ENCODE data around the gene HOXA13. TPM values are rescaled to one million over a fixed set of nuclear protein-coding genes. Genes with fewer than 3 reads are reported as not detected.

HOXA13 gene
- total and polyA plus RNA-seq, 8 donors = not detected

DNA sequence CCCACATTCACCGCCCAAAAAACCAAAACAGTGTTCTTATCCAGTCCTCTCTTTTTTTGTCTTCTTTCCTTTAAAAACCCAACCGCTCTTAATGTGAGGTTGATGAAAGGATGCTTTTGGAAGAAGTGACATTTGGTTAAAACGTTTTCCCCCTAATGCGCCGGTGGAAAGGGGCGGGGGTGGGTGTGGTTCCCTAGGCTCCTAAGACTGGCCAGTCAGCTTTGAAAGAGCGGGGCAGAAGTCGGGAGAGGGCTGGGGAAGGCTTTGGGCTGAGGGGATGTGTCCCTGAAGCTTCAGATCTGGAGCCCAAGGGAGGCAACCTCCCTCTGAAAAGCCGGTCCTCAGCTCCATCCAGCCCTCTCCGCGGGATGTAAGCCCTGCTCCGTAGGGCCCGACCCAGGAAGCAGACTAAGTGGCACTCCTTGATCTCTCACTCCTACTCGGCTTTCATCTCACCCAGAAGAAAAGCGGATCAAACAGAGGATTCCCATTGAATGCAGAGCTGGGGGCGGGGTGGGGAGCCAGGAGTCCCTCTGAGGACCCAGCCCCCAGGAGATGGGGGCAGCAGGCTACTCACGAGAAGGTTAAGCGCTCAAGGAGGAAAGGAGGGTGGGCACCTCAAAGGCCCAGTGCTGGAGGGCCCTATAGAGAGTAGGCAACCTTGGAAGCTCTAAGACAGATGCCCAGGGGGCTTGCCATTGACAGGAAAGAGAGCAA, 40.3 kb upstream of the HOXA13 start:
- H3K36me3 ChIP-seq = no peaks in the 10 kb centered on the region
- H3K27me3 ChIP-seq = peaks cover 96 to 100% of the 10 kb centered on the region in 2 donors
- H3K4me1 ChIP-seq = peaks cover 14 to 39% of the 10 kb centered on the region in 2 donors
- no peak for ATAC-seq
- no peak overlapping the region for H3K4me3 ChIP-seq
- H3K9me3 ChIP-seq = no peaks in the 10 kb centered on the region
- DNase-seq = no peak
- intact Hi-C loops (cut with DNase I) = no loop called here
- no peak overlapping the region for H3K27ac ChIP-seq
- no peak for TF ChIP-seq CTCF (IDR thresholded peaks at IDR 0.05)

GRCh38 chr7:27239387-27240014, 39.6 kb upstream of the HOXA13 start:
- Histone ChIP-seq H3K9me3 (no peaks in the 10 kb centered on the region), H3K27me3 (peaks cover 96 to 100% of the 10 kb centered on the region in 2 donors), H3K36me3 (no peaks in the 10 kb centered on the region), H3K4me1 (peaks cover 15 to 36% of the 10 kb centered on the region in 2 donors), H3K27ac (no peak overlapping the region), H3K4me3 (no peak overlapping the region)
- ATAC-seq (no peak), DNase-seq (no peak)
- intact Hi-C loops (cut with DNase I) = no loop called here
- no peak for TF ChIP-seq CTCF (IDR thresholded peaks at IDR 0.05)

DNA sequence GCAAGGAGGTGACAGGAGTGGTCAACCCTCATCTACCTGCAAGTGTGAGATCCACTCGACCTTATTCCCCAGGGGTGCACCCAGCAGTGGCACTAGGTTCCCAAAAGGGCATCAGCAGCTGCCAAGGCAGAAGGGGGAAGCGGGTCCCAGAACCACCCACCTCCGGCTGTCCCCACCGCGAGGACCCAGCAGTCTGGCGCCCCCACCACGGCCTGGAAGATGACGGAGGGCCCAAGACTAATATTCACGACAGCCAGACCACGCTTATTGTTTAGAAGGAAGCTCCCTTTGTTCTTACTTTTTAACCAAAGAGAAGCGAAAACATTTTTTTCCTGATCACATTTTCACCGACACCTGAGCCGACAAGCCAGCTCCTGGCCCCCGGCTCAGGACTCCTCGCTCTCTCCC, 39.1 kb upstream of the HOXA13 start:
- Histone ChIP-seq H3K27me3 (peaks cover 96 to 100% of the 10 kb centered on the region in 2 donors), H3K27ac (no peak overlapping the region), H3K9me3 (no peaks in the 10 kb centered on the region), H3K4me3 (no peak overlapping the region), H3K4me1 (peaks cover 15 to 36% of the 10 kb centered on the region in 2 donors), H3K36me3 (no peaks in the 10 kb centered on the region)
- no peak for TF ChIP-seq CTCF (IDR thresholded peaks at IDR 0.05)
- ATAC-seq (no peak), DNase-seq (no peak)
- intact Hi-C loops (cut with DNase I) = no loop called here

GRCh38 chr7:27237735-27238334, 37.9 kb upstream of the HOXA13 start:
- Histone ChIP-seq H3K27me3 (peaks cover 89 to 100% of the 10 kb centered on the region in 2 donors), H3K36me3 (no peaks in the 10 kb centered on the region), H3K4me1 (peaks cover 15 to 28% of the 10 kb centered on the region in 2 donors), H3K4me3 (no peak overlapping the region), H3K27ac (no peak overlapping the region), H3K9me3 (no peaks in the 10 kb centered on the region)
- ATAC-seq (no peak), DNase-seq (no peak)
- intact Hi-C loops (cut with DNase I) = no loop called here
- TF ChIP-seq CTCF (IDR thresholded peaks at IDR 0.05) = no peak

Measured in left lung (tissue), 10 donors.